Left hindlimb (tissue), 1 donor: ENCODE data around the gene CACNA1C.
A peak's percentile ranks its signal among the peaks of the same experiment; 100 is the strongest.

Source experiments
- DNase-seq: peaks from one replicate; pipeline ENCODE4 v3.0.0-alpha.2; 2018

Gene CACNA1C

GRCh38 chr12:2638273-2639019, 585.7 kb downstream of the CACNA1C start:
- DNase-seq: no peak

GRCh38 chr12:2639020-2639298, 586.2 kb downstream of the CACNA1C start:
- DNase-seq: no peak

- DNase-seq: no peak
These were observed 587.5 kb downstream of the CACNA1C start for GRCh38 chr12:2640281-2640680.

GRCh38 chr12:2640709-2641108, 587.9 kb downstream of the CACNA1C start:
- DNase-seq: peak; percentile 59

- peak; percentile 44 for DNase-seq
These were observed 588.4 kb downstream of the CACNA1C start for GRCh38 chr12:2641207-2641606.

GRCh38 chr12:2641761-2642160, 589.0 kb downstream of the CACNA1C start:
- DNase-seq: no peak

- no peak for DNase-seq
These were observed 589.5 kb downstream of the CACNA1C start for GRCh38 chr12:2642176-2642892.

- DNase-seq: no peak
These were observed 590.2 kb downstream of the CACNA1C start for GRCh38 chr12:2642896-2643425.

GRCh38 chr12:2643576-2644135, 590.9 kb downstream of the CACNA1C start:
- DNase-seq: no peak

- no peak for DNase-seq
These were observed 592.1 kb downstream of the CACNA1C start for GRCh38 chr12:2644683-2645405.

GRCh38 chr12:2645460-2645859, 592.7 kb downstream of the CACNA1C start:
- DNase-seq: no peak

- no peak for DNase-seq
These were observed 593.6 kb downstream of the CACNA1C start for GRCh38 chr12:2646341-2646740.

- DNase-seq: no peak
These were observed 594.4 kb downstream of the CACNA1C start for GRCh38 chr12:2647186-2647585.

- DNase-seq: no peak
These were observed 595.6 kb downstream of the CACNA1C start for GRCh38 chr12:2648406-2648805.

- DNase-seq: no peak
These were observed 596.6 kb downstream of the CACNA1C start for GRCh38 chr12:2649201-2650030.

GRCh38 chr12:2650261-2651067, 597.7 kb downstream of the CACNA1C start:
- no peak for DNase-seq

GRCh38 chr12:2651068-2651965, 598.5 kb downstream of the CACNA1C start:
- no peak for DNase-seq

- DNase-seq: no peak
These were observed 599.2 kb downstream of the CACNA1C start for GRCh38 chr12:2652011-2652400.

GRCh38 chr12:2652401-2653081, 599.8 kb downstream of the CACNA1C start:
- no peak for DNase-seq

- no peak for DNase-seq
These were observed 600.7 kb downstream of the CACNA1C start for GRCh38 chr12:2653461-2653965.
